SU-DHL-6 (cell line): ENCODE results near the gene NUP85.

Source experiments
- EZH2phosphoT487 ChIP-seq: fragments of 200-600 bp; sonication (generic), shearing (Covaris generic); conservative IDR thresholded peaks from 2 replicates; pipeline ENCODE4 v1.6.1; 2018; ENCODE audit warnings: mild to moderate bottlenecking, antibody characterized with exemption, low read length, moderate library complexity, mixed read lengths
- TF ChIP-seq, protein P1 (sequence below): fragments of 200-600 bp; sonication (generic); IDR thresholded peaks from one replicate; pipeline ENCODE4 v1.5.1; 2017; ENCODE audit warnings: antibody characterized with exemption, mild to moderate bottlenecking, low read length, moderate library complexity; ENCODE audit not compliant: insufficient read depth, poor library complexity, severe bottlenecking

DNA sequence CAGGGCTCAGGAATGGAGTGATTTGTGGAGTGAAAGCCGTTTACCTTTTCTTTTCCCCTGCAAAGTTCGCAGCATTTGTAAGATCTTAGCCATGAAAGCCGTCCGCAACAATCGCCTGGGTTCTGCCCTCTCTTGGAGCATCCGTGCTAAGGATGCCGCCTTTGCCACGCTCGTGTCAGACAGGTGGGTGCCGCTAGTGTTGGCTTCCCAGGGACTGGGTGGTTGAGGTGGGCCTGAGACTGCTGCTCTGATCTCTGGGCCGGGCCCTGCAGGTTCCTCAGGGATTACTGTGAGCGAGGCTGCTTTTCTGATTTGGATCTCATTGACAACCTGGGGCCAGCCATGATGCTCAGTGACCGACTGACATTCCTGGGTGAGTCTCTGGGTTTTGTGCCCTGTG is 27.3 kb downstream of the NUP85 start:
- TF ChIP-seq, protein P1, sequence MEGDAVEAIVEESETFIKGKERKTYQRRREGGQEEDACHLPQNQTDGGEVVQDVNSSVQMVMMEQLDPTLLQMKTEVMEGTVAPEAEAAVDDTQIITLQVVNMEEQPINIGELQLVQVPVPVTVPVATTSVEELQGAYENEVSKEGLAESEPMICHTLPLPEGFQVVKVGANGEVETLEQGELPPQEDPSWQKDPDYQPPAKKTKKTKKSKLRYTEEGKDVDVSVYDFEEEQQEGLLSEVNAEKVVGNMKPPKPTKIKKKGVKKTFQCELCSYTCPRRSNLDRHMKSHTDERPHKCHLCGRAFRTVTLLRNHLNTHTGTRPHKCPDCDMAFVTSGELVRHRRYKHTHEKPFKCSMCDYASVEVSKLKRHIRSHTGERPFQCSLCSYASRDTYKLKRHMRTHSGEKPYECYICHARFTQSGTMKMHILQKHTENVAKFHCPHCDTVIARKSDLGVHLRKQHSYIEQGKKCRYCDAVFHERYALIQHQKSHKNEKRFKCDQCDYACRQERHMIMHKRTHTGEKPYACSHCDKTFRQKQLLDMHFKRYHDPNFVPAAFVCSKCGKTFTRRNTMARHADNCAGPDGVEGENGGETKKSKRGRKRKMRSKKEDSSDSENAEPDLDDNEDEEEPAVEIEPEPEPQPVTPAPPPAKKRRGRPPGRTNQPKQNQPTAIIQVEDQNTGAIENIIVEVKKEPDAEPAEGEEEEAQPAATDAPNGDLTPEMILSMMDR = no peak
- TF ChIP-seq EZH2phosphoT487 = no peak
